Effector memory CD4-positive, alpha-beta T cell (primary cell): ENCODE results near the gene KRTDAP.

ENCODE experiments used
- DNase-seq, 3 donors: peaks; one replicate each; pipeline ENCODE4 v3.0.0-alpha.2; 2020
- H3K27ac ChIP-seq: 2 replicates; pipeline ENCODE4 v1.7.0; 2013; ENCODE audit warnings: mild to moderate bottlenecking, low read length, moderate library complexity; ENCODE audit not compliant: insufficient read depth, poor library complexity, severe bottlenecking
- H3K27me3 ChIP-seq: replicated peaks from 2 replicates; pipeline ENCODE4 v1.7.0; 2013; ENCODE audit warnings: mild to moderate bottlenecking, low read length; ENCODE audit not compliant: insufficient read depth, control insufficient read depth, poor library complexity, severe bottlenecking
- H3K36me3 ChIP-seq: 2 replicates; pipeline ENCODE4 v1.7.0; 2013; ENCODE audit warnings: mild to moderate bottlenecking, low read length, moderate library complexity; ENCODE audit not compliant: control insufficient read depth, insufficient read depth
- H3K4me1 ChIP-seq: 2 replicates; pipeline ENCODE4 v1.7.0; 2013; ENCODE audit warnings: low read length, mild to moderate bottlenecking; ENCODE audit not compliant: control insufficient read depth, insufficient read depth, poor library complexity, severe bottlenecking
- H3K4me3 ChIP-seq: 2 replicates; pipeline ENCODE4 v1.7.0; 2013; ENCODE audit warnings: low read length, low read depth, mild to moderate bottlenecking; ENCODE audit not compliant: insufficient read depth, poor library complexity, severe bottlenecking
- H3K9me3 ChIP-seq: 2 replicates; pipeline ENCODE4 v1.7.0; 2013; ENCODE audit warnings: mild to moderate bottlenecking, low read length, moderate library complexity; ENCODE audit not compliant: control insufficient read depth
- total RNA-seq, 3 donors: gene quantifications; one replicate each; lab custom pipeline; 2026; lab: John Stamatoyannopoulos, UW

KRTDAP gene
- 0 reads per million in 3 donors for total RNA-seq

- Histone ChIP-seq H3K27me3 (no peaks in the 10 kb centered on the region), H3K9me3 (no peaks in the 10 kb centered on the region), H3K4me3 (no peak within 1 kb of the TSS), H3K27ac (no peak within 1 kb of the TSS), H3K4me1 (peaks cover 3% of the 10 kb centered on the region), H3K36me3 (no peaks in the 10 kb centered on the region)
- no peak for DNase-seq
Observed at GRCh38 chr19:35490364-35490763, at the start of gene KRTDAP. Gene KRTDAP, minus strand, starts transcription at chr19:35490464. Its CDS starts 22 bp downstream, at chr19:35490442.

DNA sequence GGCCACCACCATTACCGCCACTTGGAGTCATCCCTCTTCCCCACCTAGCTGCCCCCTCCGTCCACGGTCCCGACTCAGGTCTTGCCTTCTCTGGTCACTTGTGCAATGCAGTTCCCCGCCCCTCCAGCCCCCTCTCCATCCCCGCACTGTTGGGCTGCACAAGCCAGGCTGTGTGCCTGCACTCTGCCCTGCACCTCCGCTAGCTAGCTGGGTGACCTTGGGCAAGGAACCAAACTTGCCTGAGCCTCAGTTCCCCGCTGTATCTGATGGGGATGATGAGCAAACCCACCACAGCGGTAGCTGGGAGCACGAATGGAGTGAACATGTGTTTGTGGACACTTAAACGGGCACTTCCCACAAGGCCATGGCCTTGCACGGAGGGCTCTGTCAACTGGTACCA is 49.6 kb upstream of the KRTDAP start:
- peaks cover 4% of the 10 kb centered on the region for H3K4me1 ChIP-seq
- H3K36me3 ChIP-seq = no peaks in the 10 kb centered on the region
- no peaks in the 10 kb centered on the region for H3K9me3 ChIP-seq
- no peaks in the 10 kb centered on the region for H3K27me3 ChIP-seq
- DNase-seq = no peak
- no peak overlapping the region for H3K27ac ChIP-seq
- H3K4me3 ChIP-seq = no peak overlapping the region

DNA sequence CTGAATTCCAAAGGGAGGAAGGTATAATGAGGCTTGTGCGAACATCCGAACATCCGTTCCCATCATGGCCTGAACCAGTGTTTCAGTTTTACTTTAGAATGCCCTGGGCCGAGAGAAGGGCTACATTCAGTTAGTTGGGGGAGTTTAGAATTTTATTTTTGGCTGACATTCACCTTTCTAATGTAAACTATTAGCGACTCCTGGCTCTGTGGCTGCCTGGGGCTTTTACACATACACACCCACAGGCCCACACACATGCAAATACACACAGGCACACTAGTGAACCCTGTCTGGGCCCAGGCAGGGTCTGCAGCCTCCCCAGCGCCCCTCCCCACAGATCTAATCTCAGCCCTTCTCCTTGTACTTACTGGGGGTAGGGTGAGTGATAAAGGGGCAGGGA is 49.0 kb upstream of the KRTDAP start:
- H3K9me3 ChIP-seq = no peaks in the 10 kb centered on the region

GRCh38 chr19:35534803-35535480 is 44.7 kb upstream of the KRTDAP start:
- no peak for DNase-seq
- Histone ChIP-seq H3K4me1 (peaks cover 9% of the 10 kb centered on the region), H3K36me3 (no peaks in the 10 kb centered on the region), H3K27ac (no peak overlapping the region), H3K27me3 (no peaks in the 10 kb centered on the region), H3K9me3 (no peaks in the 10 kb centered on the region), H3K4me3 (no peak overlapping the region)

More for the DNA sequence above, 49.0 kb upstream of the KRTDAP start:
- Histone ChIP-seq H3K27ac (no peak overlapping the region), H3K4me3 (no peak overlapping the region), H3K4me1 (no peaks in the 10 kb centered on the region), H3K27me3 (no peaks in the 10 kb centered on the region), H3K36me3 (no peaks in the 10 kb centered on the region)
- no peak for DNase-seq

DNA sequence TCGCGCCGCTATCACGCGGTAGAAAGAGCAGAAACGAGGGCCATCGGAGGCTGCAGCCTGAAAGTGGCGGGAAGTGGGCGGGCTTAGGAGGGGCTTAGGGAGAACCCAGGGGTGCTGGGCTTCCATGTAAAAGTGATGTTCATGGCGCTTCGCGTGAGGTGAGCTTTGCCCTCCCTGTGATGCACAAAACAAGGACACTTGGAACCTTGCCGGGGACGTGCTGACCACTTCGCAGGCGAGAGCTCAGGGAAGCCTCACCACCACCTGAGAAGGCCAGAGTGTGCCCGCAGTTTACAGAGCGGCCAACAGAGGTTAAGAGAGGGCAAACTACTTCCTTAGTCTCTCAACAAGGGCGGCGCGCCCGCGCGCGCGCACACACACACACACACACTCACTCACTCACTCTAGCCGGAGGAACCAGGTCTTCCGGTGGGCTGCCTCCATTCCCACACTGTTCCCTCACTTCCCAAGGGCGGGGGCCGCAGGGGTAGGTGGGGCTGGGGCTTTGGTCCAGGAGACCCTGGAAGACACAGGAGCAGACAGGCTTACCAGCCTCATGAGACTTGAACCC is 43.6 kb upstream of the KRTDAP start:
- Histone ChIP-seq H3K27me3 (peaks cover 7% of the 10 kb centered on the region), H3K36me3 (no peaks in the 10 kb centered on the region), H3K27ac (no peak overlapping the region), H3K4me3 (peak overlapping the region; percentile 29), H3K9me3 (no peaks in the 10 kb centered on the region), H3K4me1 (peaks cover 9% of the 10 kb centered on the region)
- no peak for DNase-seq

- no peaks in the 10 kb centered on the region for H3K9me3 ChIP-seq
- H3K4me1 ChIP-seq = peaks cover 9% of the 10 kb centered on the region
- no peak for DNase-seq
- peak within 1 kb of the TSS; percentile 29 for H3K4me3 ChIP-seq
- H3K27me3 ChIP-seq = peaks cover 7% of the 10 kb centered on the region
- no peak within 1 kb of the TSS for H3K27ac ChIP-seq
- H3K36me3 ChIP-seq = no peaks in the 10 kb centered on the region
Observed at GRCh38 chr19:35533201-35533821, 43.0 kb upstream of the KRTDAP start, which contains the start of gene GAPDHS. Gene GAPDHS, plus strand, starts transcription at chr19:35533456. Its CDS starts 72 bp downstream, at chr19:35533528.

GRCh38 chr19:35531291-35531690 is 41.0 kb upstream of the KRTDAP start:
- no peak overlapping the region for H3K4me3 ChIP-seq
- H3K27me3 ChIP-seq = peaks cover 7% of the 10 kb centered on the region
- no peak overlapping the region for H3K27ac ChIP-seq
- no peaks in the 10 kb centered on the region for H3K9me3 ChIP-seq
- no peaks in the 10 kb centered on the region for H3K36me3 ChIP-seq
- H3K4me1 ChIP-seq = peaks cover 9% of the 10 kb centered on the region
- DNase-seq = no peak

DNA sequence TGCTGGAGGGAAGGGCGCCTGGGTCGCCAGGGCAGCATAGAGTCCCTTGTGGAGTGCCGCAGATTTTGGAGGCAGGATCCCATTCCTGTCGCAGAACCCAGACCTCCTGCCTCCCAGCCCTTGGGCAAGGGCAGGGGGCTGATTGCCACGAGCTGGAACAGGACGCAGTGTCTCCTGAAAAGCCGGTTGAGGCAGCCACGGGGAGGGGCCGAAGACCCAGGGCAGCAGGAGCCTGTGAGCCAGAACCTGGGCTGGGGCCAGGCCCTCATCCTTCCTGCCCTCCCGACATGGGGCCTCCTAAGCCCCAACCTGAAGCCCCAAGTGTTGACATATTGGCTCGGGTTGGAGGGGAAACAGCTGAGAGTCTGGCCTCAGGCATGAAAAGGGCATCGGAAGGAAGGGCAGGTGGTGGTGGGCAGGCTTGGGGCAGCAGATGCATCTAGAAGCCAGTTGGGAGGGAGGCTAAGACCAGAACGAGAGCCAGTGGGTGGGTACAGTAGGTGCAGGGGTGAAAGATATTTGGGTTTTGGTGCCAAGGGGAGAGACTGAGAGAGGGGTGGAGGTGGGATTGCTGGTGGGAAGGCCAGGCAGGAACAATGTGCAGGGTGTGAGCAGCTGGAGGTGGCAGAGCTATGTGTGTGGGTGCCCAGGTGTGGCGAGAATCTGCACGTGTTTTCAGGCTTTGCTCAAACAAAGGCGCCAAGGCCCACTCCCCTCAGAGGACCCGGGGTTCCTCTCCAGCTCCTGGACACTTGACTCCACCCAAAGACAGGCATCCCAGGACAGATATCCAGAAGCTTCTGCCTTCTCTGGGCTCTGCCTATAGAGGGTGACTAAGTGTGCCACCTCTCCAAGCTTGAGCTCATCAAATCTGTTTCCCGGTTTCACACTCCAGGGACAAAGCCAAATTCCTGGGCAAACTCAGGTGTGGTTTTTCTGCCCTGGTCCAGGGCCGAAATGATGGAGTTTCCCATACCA is 39.3 kb upstream of the KRTDAP start:
- Histone ChIP-seq H3K4me1 (peaks cover 9% of the 10 kb centered on the region), H3K27me3 (peaks cover 7% of the 10 kb centered on the region), H3K4me3 (no peak overlapping the region), H3K36me3 (no peaks in the 10 kb centered on the region), H3K27ac (no peak overlapping the region), H3K9me3 (no peaks in the 10 kb centered on the region)
- DNase-seq = no peak

DNA sequence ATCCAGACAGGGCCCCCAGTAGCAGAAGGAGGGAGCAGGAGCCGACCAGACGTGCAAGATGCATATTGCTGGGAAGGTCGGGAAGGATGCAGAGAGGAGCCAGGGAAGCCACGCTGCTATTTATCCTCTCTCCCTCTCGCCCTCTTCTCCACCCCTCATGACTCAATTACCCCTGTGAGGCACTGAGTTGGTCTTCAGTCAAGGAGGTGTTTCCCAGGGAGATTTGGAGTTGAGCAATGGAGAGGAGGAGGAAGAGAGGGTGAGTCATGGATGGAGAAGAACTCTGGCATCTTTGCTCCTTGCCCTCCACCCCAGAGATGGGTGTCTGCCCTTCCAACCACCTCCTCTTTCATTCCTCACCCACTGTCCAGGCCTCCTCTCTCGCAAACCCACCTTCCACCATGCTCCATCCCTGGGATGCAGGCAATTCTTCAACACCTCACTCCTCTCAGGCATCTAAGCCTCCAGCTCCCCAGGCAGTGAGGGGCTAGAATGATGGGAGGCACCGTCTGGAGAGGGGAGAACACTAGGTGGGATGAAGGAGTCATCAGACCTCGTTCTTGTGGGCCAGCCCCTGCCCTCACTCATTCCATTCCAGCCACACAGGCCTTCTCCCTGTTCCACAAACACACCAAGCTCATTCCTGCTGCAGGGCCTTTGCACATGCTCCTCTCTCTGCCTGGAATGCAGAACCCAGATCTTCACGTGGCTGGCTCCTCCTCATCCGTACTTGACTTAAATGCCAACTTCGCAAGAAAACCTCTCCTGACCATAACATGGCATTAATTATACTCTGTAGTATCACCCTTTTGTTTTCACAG is 38.2 kb upstream of the KRTDAP start, which contains the start of gene SBSN:
TSS of gene SBSN (minus strand) at position 94 of the 821 bp plus-strand sequence. CDS start at position 64, 30 bp downstream.
- Histone ChIP-seq H3K27me3 (peaks cover 7% of the 10 kb centered on the region), H3K27ac (no peak within 1 kb of the TSS), H3K4me3 (no peak within 1 kb of the TSS), H3K9me3 (no peaks in the 10 kb centered on the region), H3K4me1 (peaks cover under 1% of the 10 kb centered on the region), H3K36me3 (no peaks in the 10 kb centered on the region)
- no peak for DNase-seq
